Fibroblast of peridontal ligament (primary cell): Measurements from ENCODE around the gene APRT.

Source experiments
- DNase-seq: peaks from one replicate; pipeline ENCODE4 v3.0.0-alpha.2; 2010; ENCODE audit errors: extremely low read depth

APRT gene

GRCh38 chr16:88811769-88812512 is at the start of gene APRT:
Gene APRT, minus strand, starts transcription at chr16:88811928. Its CDS starts 29 bp downstream, at chr16:88811899.
- DNase-seq: peak; percentile 92

- no peak for DNase-seq
These were observed 49.6 kb upstream of the APRT start for GRCh38 chr16:88861359-88861758.

GRCh38 chr16:88859381-88860091 is 47.8 kb upstream of the APRT start:
- no peak for DNase-seq

- peak; percentile 72 for DNase-seq
These were observed 46.1 kb upstream of the APRT start for GRCh38 chr16:88857728-88858339.

GRCh38 chr16:88856828-88857727 is 45.4 kb upstream of the APRT start, which contains the start of the genes GALNS and TRAPPC2L:
Gene GALNS, minus strand, starts transcription at chr16:88856947. Its CDS starts 70 bp downstream, at chr16:88856877.
Gene TRAPPC2L, plus strand, starts transcription at chr16:88857127. Its CDS starts 24 bp downstream, at chr16:88857151.
- DNase-seq: peak; percentile 90

- DNase-seq: no peak
These were observed 44.5 kb upstream of the APRT start for GRCh38 chr16:88856122-88856827.

- DNase-seq: no peak
These were observed 44.0 kb upstream of the APRT start for GRCh38 chr16:88855736-88856121.

- DNase-seq: no peak
These were observed 43.4 kb upstream of the APRT start for GRCh38 chr16:88855176-88855575.

GRCh38 chr16:88854306-88855111 is 42.8 kb upstream of the APRT start:
- DNase-seq: no peak

GRCh38 chr16:88853325-88853941 is 41.7 kb upstream of the APRT start:
- no peak for DNase-seq

- DNase-seq: no peak
These were observed 39.9 kb upstream of the APRT start for GRCh38 chr16:88851616-88852015.

GRCh38 chr16:88850531-88851199 is 38.9 kb upstream of the APRT start:
- DNase-seq: no peak

GRCh38 chr16:88848557-88848956 is 36.8 kb upstream of the APRT start:
- DNase-seq: no peak

GRCh38 chr16:88847654-88848053 is 35.9 kb upstream of the APRT start:
- no peak for DNase-seq

- DNase-seq: peak; percentile 26
These were observed 34.4 kb upstream of the APRT start for GRCh38 chr16:88846088-88846487.

- no peak for DNase-seq
These were observed 32.8 kb upstream of the APRT start for GRCh38 chr16:88844419-88845036.

- DNase-seq: no peak
These were observed 31.5 kb upstream of the APRT start for GRCh38 chr16:88843256-88843655.

GRCh38 chr16:88842806-88843205 is 31.1 kb upstream of the APRT start:
- no peak for DNase-seq

- no peak for DNase-seq
These were observed 30.6 kb upstream of the APRT start for GRCh38 chr16:88842308-88842756.
